Measurements from ENCODE around the gene FMOD. TPM values are rescaled to one million over a fixed set of nuclear protein-coding genes. Genes with fewer than 3 reads are reported as not detected.

The FMOD gene
- polyA plus RNA-seq, 2 donors: 1.7 to 4.4 TPM

DNA sequence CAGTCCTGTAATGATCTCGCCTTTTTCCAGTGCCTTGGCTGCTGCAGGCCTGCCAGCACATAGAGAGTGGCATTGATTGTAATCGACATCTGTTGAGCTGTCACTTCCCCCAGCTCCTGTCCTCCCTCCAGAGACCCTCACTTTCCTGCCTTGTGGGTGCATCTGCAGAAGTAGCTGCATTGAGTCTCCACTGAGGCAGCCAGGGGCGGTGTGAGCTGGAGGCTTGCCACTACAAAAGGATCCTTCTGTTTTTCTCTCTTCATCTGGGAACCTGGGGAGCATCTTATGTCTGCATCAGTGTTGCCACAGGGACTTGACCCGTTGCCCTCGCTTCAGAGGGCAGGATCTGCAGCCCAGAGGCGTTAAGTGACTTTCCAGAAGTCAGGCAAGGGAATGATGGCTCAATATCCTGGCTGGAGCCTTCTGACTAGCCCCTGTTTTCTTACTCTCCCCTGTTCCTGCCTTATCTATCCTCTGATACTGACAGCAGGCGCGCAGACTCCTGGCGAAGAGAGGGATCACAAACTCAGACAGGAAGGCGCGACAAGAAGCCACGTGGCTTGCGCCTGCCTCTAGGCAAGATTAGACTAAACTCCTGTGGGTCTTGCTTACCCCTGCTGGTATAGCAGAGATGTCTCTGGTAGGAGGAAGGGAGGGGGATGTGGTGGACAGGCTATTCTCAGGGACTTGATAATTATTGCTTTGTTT lies 13.3 kb upstream of the FMOD start:
- no peaks in the 10 kb centered on the region for H3K36me3 ChIP-seq (ENCODE audit: control insufficient read depth in 2 of 2, insufficient read depth in 2 of 2, low read length in 1 of 2)
- H3K4me3 ChIP-seq (ENCODE audit: low read depth in 1 of 2, low read length in 2 of 2): no peak overlapping the region
- no peaks in the 10 kb centered on the region for H3K4me1 ChIP-seq (ENCODE audit: control insufficient read depth in 2 of 2, insufficient read depth in 2 of 2, low read length in 1 of 2)
- no peaks in the 10 kb centered on the region for H3K9me3 ChIP-seq (ENCODE audit: control insufficient read depth in 2 of 2, insufficient read depth in 1 of 2, low read depth in 1 of 2, low read length in 1 of 2)
- no peaks in the 10 kb centered on the region for H3K27me3 ChIP-seq (ENCODE audit: control insufficient read depth in 1 of 2, insufficient read depth in 2 of 2, low read length in 2 of 2)
- no peak overlapping the region for H3K27ac ChIP-seq (ENCODE audit: low read depth in 2 of 2, low read length in 1 of 2)
- WGBS, 2 donors: 65 to 75% methylated on average over 13 of the region's 13 CpGs

DNA sequence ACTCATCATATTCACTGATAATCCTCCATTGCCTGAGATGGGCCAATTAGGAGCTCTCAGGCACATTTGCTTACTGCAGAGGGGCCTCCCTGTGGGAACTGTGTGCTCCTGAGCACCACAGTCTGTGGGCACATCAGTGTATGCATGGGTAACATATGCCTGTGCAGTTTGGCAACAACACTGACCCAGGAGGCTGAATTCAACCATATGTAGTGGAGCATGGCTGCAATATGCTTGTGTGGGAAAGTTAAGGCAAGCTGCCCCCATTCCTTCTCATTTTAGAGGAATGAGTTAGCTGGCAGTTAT lies 11.8 kb upstream of the FMOD start:
- no peaks in the 10 kb centered on the region for H3K36me3 ChIP-seq (ENCODE audit: control insufficient read depth in 2 of 2, insufficient read depth in 2 of 2, low read length in 1 of 2)
- H3K4me1 ChIP-seq (ENCODE audit: control insufficient read depth in 2 of 2, insufficient read depth in 2 of 2, low read length in 1 of 2): no peaks in the 10 kb centered on the region

DNA sequence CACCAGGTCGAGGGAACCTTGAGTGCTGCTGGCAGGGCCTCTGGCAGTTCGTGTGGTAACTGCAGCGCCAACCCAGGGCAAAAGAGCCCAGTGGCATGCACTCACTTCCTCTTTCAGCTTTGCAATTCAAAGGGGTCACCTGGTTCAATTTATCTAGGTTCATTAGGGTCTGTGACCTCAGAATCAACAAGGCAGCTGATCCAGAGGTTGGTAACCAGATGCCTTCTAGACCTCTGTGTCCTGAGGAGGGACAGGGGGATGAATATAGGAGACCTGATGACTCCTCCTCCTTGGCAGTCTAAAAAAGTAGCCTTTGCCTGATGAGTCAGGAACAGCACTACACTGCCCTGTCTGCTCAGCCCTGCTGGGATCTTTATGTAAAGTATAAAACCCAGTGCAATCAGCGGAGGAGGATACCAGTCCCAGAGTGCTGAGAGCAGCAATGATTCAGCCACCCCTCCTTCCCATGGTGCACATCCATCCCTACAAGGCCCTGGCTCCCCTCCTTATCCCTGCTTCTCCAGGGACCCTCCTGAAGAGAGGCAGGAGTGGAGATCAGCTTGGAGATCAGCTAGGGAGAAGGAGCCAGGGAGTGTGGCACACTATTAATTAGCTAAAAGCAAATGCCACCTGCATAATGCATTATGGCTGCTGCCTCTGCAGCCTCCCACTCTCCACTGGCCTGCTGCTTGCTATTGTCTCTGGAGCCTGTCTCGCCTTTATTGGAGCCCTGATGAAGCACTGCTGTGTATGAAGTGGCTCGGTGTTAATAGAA lies 11.2 kb upstream of the FMOD start:
- Histone ChIP-seq H3K27me3 (ENCODE audit: control insufficient read depth in 1 of 2, insufficient read depth in 2 of 2, low read length in 2 of 2) (no peaks in the 10 kb centered on the region), H3K4me3 (ENCODE audit: low read depth in 1 of 2, low read length in 2 of 2) (no peak overlapping the region), H3K9me3 (ENCODE audit: control insufficient read depth in 2 of 2, insufficient read depth in 1 of 2, low read depth in 1 of 2, low read length in 1 of 2) (no peaks in the 10 kb centered on the region), H3K36me3 (ENCODE audit: control insufficient read depth in 2 of 2, insufficient read depth in 2 of 2, low read length in 1 of 2) (no peaks in the 10 kb centered on the region), H3K27ac (ENCODE audit: low read depth in 2 of 2, low read length in 1 of 2) (no peak overlapping the region), H3K4me1 (ENCODE audit: control insufficient read depth in 2 of 2, insufficient read depth in 2 of 2, low read length in 1 of 2) (no peaks in the 10 kb centered on the region)
- 66 to 73% methylated on average over 6 of the region's 6 CpGs for WGBS, 2 donors

More for the DNA sequence above, 11.8 kb upstream of the FMOD start:
- Histone ChIP-seq H3K4me3 (ENCODE audit: low read depth in 1 of 2, low read length in 2 of 2) (no peak overlapping the region), H3K27ac (ENCODE audit: low read depth in 2 of 2, low read length in 1 of 2) (no peak overlapping the region), H3K27me3 (ENCODE audit: control insufficient read depth in 1 of 2, insufficient read depth in 2 of 2, low read length in 2 of 2) (no peaks in the 10 kb centered on the region), H3K9me3 (ENCODE audit: control insufficient read depth in 2 of 2, insufficient read depth in 1 of 2, low read depth in 1 of 2, low read length in 1 of 2) (no peaks in the 10 kb centered on the region)

- no peaks in the 10 kb centered on the region for H3K4me1 ChIP-seq (ENCODE audit: control insufficient read depth in 2 of 2, insufficient read depth in 2 of 2, low read length in 1 of 2)
- no peak overlapping the region for H3K4me3 ChIP-seq (ENCODE audit: low read depth in 1 of 2, low read length in 2 of 2)
- 86 to 91% methylated on average over 10 of the region's 10 CpGs for WGBS, 2 donors
- no peaks in the 10 kb centered on the region for H3K27me3 ChIP-seq (ENCODE audit: control insufficient read depth in 1 of 2, insufficient read depth in 2 of 2, low read length in 2 of 2)
- no peak overlapping the region for H3K27ac ChIP-seq (ENCODE audit: low read depth in 2 of 2, low read length in 1 of 2)
- H3K9me3 ChIP-seq (ENCODE audit: control insufficient read depth in 2 of 2, insufficient read depth in 1 of 2, low read depth in 1 of 2, low read length in 1 of 2): no peaks in the 10 kb centered on the region
- H3K36me3 ChIP-seq (ENCODE audit: control insufficient read depth in 2 of 2, insufficient read depth in 2 of 2, low read length in 1 of 2): no peaks in the 10 kb centered on the region
These were observed 9.7 kb upstream of the FMOD start for GRCh38 chr1:203360547-203361185.

GRCh38 chr1:203359010-203359571 lies 8.2 kb upstream of the FMOD start:
- H3K4me1 ChIP-seq (ENCODE audit: control insufficient read depth in 2 of 2, insufficient read depth in 2 of 2, low read length in 1 of 2): no peaks in the 10 kb centered on the region
- no peak overlapping the region for H3K4me3 ChIP-seq (ENCODE audit: low read depth in 1 of 2, low read length in 2 of 2)
- no peaks in the 10 kb centered on the region for H3K27me3 ChIP-seq (ENCODE audit: control insufficient read depth in 1 of 2, insufficient read depth in 2 of 2, low read length in 2 of 2)
- no peaks in the 10 kb centered on the region for H3K36me3 ChIP-seq (ENCODE audit: control insufficient read depth in 2 of 2, insufficient read depth in 2 of 2, low read length in 1 of 2)
- H3K27ac ChIP-seq (ENCODE audit: low read depth in 2 of 2, low read length in 1 of 2): no peak overlapping the region
- H3K9me3 ChIP-seq (ENCODE audit: control insufficient read depth in 2 of 2, insufficient read depth in 1 of 2, low read depth in 1 of 2, low read length in 1 of 2): no peaks in the 10 kb centered on the region

GRCh38 chr1:203354246-203354645 lies 3.3 kb upstream of the FMOD start:
- Histone ChIP-seq H3K9me3 (ENCODE audit: control insufficient read depth in 2 of 2, insufficient read depth in 1 of 2, low read depth in 1 of 2, low read length in 1 of 2) (no peaks in the 10 kb centered on the region), H3K36me3 (ENCODE audit: control insufficient read depth in 2 of 2, insufficient read depth in 2 of 2, low read length in 1 of 2) (no peaks in the 10 kb centered on the region), H3K4me3 (ENCODE audit: low read depth in 1 of 2, low read length in 2 of 2) (no peak overlapping the region), H3K27ac (ENCODE audit: low read depth in 2 of 2, low read length in 1 of 2) (peak overlapping the region in 1 of 2 donors; percentile 9), H3K4me1 (ENCODE audit: control insufficient read depth in 2 of 2, insufficient read depth in 2 of 2, low read length in 1 of 2) (no peaks in the 10 kb centered on the region), H3K27me3 (ENCODE audit: control insufficient read depth in 1 of 2, insufficient read depth in 2 of 2, low read length in 2 of 2) (no peaks in the 10 kb centered on the region)
- 66 to 68% methylated on average over 2 of the region's 2 CpGs for WGBS, 2 donors

DNA sequence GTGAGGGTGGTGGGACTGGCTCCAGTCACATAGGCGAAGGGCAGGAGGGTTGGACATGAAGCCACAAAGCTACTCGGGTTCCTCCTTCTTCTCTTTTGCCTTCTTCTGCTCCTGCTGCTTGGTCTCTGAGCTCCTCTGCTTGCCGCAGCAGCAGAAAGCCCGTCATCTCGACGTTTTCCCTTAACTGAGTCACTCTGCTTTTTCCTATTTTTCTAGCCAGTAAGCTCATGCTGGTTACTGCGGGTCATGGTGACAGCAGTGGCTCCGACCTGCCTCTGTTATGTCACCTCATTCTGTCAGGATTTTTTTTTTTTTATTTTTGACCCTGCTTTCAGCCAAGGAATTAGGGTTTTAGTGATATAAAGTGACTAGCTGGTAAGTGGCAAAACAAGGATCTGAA lies 2.6 kb upstream of the FMOD start:
- H3K9me3 ChIP-seq (ENCODE audit: control insufficient read depth in 2 of 2, insufficient read depth in 1 of 2, low read depth in 1 of 2, low read length in 1 of 2): no peaks in the 10 kb centered on the region
- H3K27ac ChIP-seq (ENCODE audit: low read depth in 2 of 2, low read length in 1 of 2): no peak overlapping the region
- 80 to 87% methylated on average over 8 of the region's 8 CpGs for WGBS, 2 donors
- H3K4me1 ChIP-seq (ENCODE audit: control insufficient read depth in 2 of 2, insufficient read depth in 2 of 2, low read length in 1 of 2): no peaks in the 10 kb centered on the region
- H3K4me3 ChIP-seq (ENCODE audit: low read depth in 1 of 2, low read length in 2 of 2): no peak overlapping the region
- H3K36me3 ChIP-seq (ENCODE audit: control insufficient read depth in 2 of 2, insufficient read depth in 2 of 2, low read length in 1 of 2): no peaks in the 10 kb centered on the region
- no peaks in the 10 kb centered on the region for H3K27me3 ChIP-seq (ENCODE audit: control insufficient read depth in 1 of 2, insufficient read depth in 2 of 2, low read length in 2 of 2)

DNA sequence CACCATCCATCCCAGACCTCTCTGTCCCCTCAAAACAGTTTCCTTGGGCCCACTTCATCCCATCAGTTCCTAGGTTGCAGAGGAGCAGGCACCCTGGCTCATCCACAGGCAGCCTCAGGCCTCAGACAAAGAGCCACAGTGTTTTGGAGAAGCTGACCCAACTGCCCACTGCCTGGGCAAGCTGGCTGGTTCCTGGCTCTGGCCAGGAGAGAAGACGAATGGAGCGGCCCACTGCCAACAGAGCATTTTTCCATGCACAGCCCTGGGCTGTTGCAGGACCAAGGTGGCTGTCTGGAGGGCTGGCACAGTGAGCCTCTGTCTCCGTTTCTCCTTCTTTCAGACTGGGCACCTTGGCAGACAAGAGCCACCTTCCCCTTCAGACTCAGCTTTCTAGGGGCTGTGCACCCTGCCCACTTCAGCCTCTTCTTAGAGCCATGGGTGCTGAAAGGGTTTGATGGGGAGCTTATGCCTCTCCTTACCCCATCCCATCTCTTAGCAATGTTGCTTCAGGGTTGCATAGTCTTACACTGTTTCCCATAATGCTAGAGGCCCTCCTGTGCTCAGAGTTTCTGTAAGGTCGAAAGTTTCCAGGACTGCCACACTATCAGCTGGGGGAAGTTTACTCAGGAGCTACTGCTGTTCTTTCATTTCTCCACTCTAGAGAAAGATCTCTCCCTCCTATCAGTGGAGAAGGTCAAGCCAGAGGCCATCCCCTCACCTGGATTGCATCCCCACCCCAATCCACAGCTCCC lies 973 bp downstream of the FMOD start:
- Histone ChIP-seq H3K4me3 (ENCODE audit: low read depth in 1 of 2, low read length in 2 of 2) (no peak overlapping the region), H3K9me3 (ENCODE audit: control insufficient read depth in 2 of 2, insufficient read depth in 1 of 2, low read depth in 1 of 2, low read length in 1 of 2) (peaks cover 0 to 3% of the 10 kb centered on the region in 2 donors), H3K27me3 (ENCODE audit: control insufficient read depth in 1 of 2, insufficient read depth in 2 of 2, low read length in 2 of 2) (no peaks in the 10 kb centered on the region), H3K4me1 (ENCODE audit: control insufficient read depth in 2 of 2, insufficient read depth in 2 of 2, low read length in 1 of 2) (no peaks in the 10 kb centered on the region), H3K27ac (ENCODE audit: low read depth in 2 of 2, low read length in 1 of 2) (no peak overlapping the region), H3K36me3 (ENCODE audit: control insufficient read depth in 2 of 2, insufficient read depth in 2 of 2, low read length in 1 of 2) (no peaks in the 10 kb centered on the region)
- WGBS, 2 donors: 70 to 78% methylated on average over 4 of the region's 4 CpGs

- WGBS, 2 donors: 88 to 100% methylated on average over 1 of the region's 1 CpG
- Histone ChIP-seq H3K4me3 (ENCODE audit: low read depth in 1 of 2, low read length in 2 of 2) (no peak overlapping the region), H3K27me3 (ENCODE audit: control insufficient read depth in 1 of 2, insufficient read depth in 2 of 2, low read length in 2 of 2) (no peaks in the 10 kb centered on the region), H3K27ac (ENCODE audit: low read depth in 2 of 2, low read length in 1 of 2) (no peak overlapping the region), H3K4me1 (ENCODE audit: control insufficient read depth in 2 of 2, insufficient read depth in 2 of 2, low read length in 1 of 2) (no peaks in the 10 kb centered on the region), H3K9me3 (ENCODE audit: control insufficient read depth in 2 of 2, insufficient read depth in 1 of 2, low read depth in 1 of 2, low read length in 1 of 2) (peaks cover 0 to 3% of the 10 kb centered on the region in 2 donors), H3K36me3 (ENCODE audit: control insufficient read depth in 2 of 2, insufficient read depth in 2 of 2, low read length in 1 of 2) (no peaks in the 10 kb centered on the region)
These were observed 1.8 kb downstream of the FMOD start for GRCh38 chr1:203349166-203349565.

Data from esophagus (tissue), 2 donors.